OCI-LY3 (cell line): ENCODE results near the gene ANKRD9.

Source experiments
- H2AFZ ChIP-seq: fragments of 200-600, 300-600 bp; shearing (Covaris generic); 2 replicates; pipeline ENCODE4 v1.6.0; 2014; ENCODE audit warnings: antibody characterized with exemption, low read depth, low read length
- H3K27ac ChIP-seq: fragments of 200-600, 300-600 bp; sonication (generic); 2 replicates; pipeline ENCODE4 v1.5.1; 2014; ENCODE audit warnings: mild to moderate bottlenecking, low read length, moderate library complexity, mixed read lengths
- H3K27me3 ChIP-seq: fragments of 200-600, 300-600 bp; sonication (generic); 2 replicates; pipeline ENCODE4 v1.6.1; 2014; ENCODE audit warnings: low read depth, low read length, mixed read lengths
- H3K36me3 ChIP-seq: fragments of 200-600, 300-600 bp; sonication (generic); replicated peaks from 2 replicates; pipeline ENCODE3; 2014; ENCODE audit warnings: low read depth, low read length, mixed read lengths
- H3K4me1 ChIP-seq: fragments of 300-600, 200-600 bp; sonication (generic); 2 replicates; pipeline ENCODE4 v1.6.1; 2014; ENCODE audit warnings: low read length, mixed read lengths
- H3K4me2 ChIP-seq: fragments of 200-600, 300-600 bp; sonication (generic); 2 replicates; pipeline ENCODE4 v1.6.1; 2014; ENCODE audit warnings: low read length, mixed read lengths
- H3K4me3 ChIP-seq: fragments of 300-600, 200-600 bp; sonication (generic); 2 replicates; pipeline ENCODE4 v1.5.1; 2014; ENCODE audit warnings: antibody characterized with exemption, mild to moderate bottlenecking, low read length, moderate library complexity
- H3K79me2 ChIP-seq: fragments of 300-600, 200-600 bp; shearing (Covaris generic); 2 replicates; pipeline ENCODE4 v1.6.1; 2014; ENCODE audit warnings: mild to moderate bottlenecking, low read length, mixed read lengths
- H3K9ac ChIP-seq: fragments of 300-600, 200-600 bp; shearing (Covaris generic); 2 replicates; pipeline ENCODE4 v1.6.0; 2014; ENCODE audit warnings: mild to moderate bottlenecking, low read length, moderate library complexity
- H3K9me3 ChIP-seq: fragments of 200-600, 300-600 bp; shearing (Covaris generic); 2 replicates; pipeline ENCODE4 v1.6.1; 2014; ENCODE audit warnings: low read length, mixed read lengths; ENCODE audit not compliant: insufficient read depth
- H4K20me1 ChIP-seq: fragments of 200-600, 300-600 bp; sonication (generic); 2 replicates; pipeline ENCODE4 v1.6.1; 2016; ENCODE audit warnings: low read length, mixed read lengths; ENCODE audit not compliant: insufficient read depth
- CTCF ChIP-seq: fragments of 200-600, 300-600 bp; sonication (generic); IDR thresholded peaks from 2 replicates; pipeline ENCODE4 v1.5.1; 2014; ENCODE audit warnings: antibody characterized with exemption, low read length, low read depth
- EZH2phosphoT487 ChIP-seq: fragments of 200-600 bp; shearing (Covaris generic); IDR thresholded peaks from 2 replicates; pipeline ENCODE4 v1.6.1; 2018; ENCODE audit warnings: antibody characterized with exemption, mixed run types, low read depth

ANKRD9 gene

GRCh38 chr14:102512793-102513300, 3.3 kb upstream of the ANKRD9 start:
- Histone ChIP-seq H3K27ac (no peak overlapping the region), H3K9ac (no peak overlapping the region), H4K20me1 (no peaks in the 10 kb centered on the region), H3K79me2 (no peaks in the 10 kb centered on the region), H3K4me3 (no peak overlapping the region), H2AFZ (no peak overlapping the region), H3K9me3 (no peaks in the 10 kb centered on the region), H3K4me2 (no peak overlapping the region), H3K4me1 (peaks cover 12% of the 10 kb centered on the region), H3K27me3 (no peaks in the 10 kb centered on the region), H3K36me3 (no peaks in the 10 kb centered on the region)
- TF ChIP-seq CTCF (no peak), EZH2phosphoT487 (no peak)

- peaks cover 12% of the 10 kb centered on the region for H3K4me1 ChIP-seq
- H4K20me1 ChIP-seq = no peaks in the 10 kb centered on the region
- no peaks in the 10 kb centered on the region for H3K27me3 ChIP-seq
- no peaks in the 10 kb centered on the region for H3K9me3 ChIP-seq
- no peak overlapping the region for H2AFZ ChIP-seq
- H3K36me3 ChIP-seq = no peaks in the 10 kb centered on the region
- TF ChIP-seq EZH2phosphoT487 = no peak
- no peak for TF ChIP-seq CTCF
- no peaks in the 10 kb centered on the region for H3K79me2 ChIP-seq
- no peak overlapping the region for H3K4me3 ChIP-seq
- H3K4me2 ChIP-seq = no peak overlapping the region
- H3K27ac ChIP-seq = no peak overlapping the region
- H3K9ac ChIP-seq = no peak overlapping the region
Measured at GRCh38 chr14:102511538-102511937, 2.0 kb upstream of the ANKRD9 start.

DNA sequence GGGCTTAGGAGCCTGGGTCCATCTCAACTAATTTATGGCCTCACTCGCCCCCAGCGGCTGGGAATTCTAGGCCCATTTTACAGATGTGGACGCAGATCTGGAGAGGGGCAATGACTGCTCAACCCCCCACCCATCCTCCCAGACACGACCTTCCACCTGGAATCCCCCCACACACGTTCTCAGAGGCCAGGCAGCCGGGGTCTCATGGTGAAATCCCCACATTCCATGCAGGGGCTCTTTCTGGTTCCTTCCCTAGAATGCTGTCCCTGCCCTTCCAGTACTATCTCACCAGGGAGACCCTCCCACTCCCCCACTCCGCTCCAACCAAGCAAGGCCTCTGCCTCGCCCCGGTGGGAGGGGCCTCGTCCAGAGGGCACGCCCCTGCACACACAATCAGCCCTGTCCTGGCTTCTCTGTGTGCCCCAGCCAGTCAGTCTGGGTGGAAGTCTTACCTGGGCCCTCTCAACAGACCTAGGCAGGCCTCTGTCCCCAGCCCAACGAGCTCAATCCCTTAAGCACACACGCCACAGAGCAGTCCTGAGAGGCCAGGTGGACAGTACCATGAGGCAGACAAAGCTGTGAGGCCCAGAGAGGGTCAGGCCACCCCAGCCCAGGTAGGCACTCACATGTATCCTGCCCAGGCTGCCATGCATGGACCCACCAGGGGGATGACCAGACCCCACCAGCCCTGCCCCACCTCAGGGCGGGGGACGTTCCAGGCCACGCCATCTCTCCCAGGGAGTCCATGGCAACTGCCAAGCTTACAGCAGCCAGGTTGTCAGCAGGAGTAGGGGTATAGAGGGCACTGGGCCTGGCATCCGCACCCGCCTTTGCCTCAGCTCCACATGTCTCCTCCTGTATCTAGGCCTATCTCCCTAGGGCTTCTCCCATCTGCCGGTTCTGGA, 1.3 kb upstream of the ANKRD9 start:
- H3K4me3 ChIP-seq = peak overlapping the region; percentile 91
- H3K9me3 ChIP-seq = no peaks in the 10 kb centered on the region

More for the DNA sequence above, 1.3 kb upstream of the ANKRD9 start:
- H3K79me2 ChIP-seq = no peaks in the 10 kb centered on the region
- 0 out of 2 replicates have a peak overlapping the region, but pooled peaks have one; percentile 76 for H2AFZ ChIP-seq
- no peak for TF ChIP-seq CTCF
- TF ChIP-seq EZH2phosphoT487 = no peak
- H3K27me3 ChIP-seq = no peaks in the 10 kb centered on the region
- no peaks in the 10 kb centered on the region for H4K20me1 ChIP-seq
- peak overlapping the region; percentile 63 for H3K9ac ChIP-seq
- H3K27ac ChIP-seq = no peak overlapping the region
- no peaks in the 10 kb centered on the region for H3K36me3 ChIP-seq
- peaks cover 12% of the 10 kb centered on the region for H3K4me1 ChIP-seq
- peak overlapping the region; percentile 97 for H3K4me2 ChIP-seq
